Spleen (tissue), 7 donors: Measurements from ENCODE around the gene SPA17.
A peak's percentile ranks its signal among the peaks of the same experiment; 100 is the strongest.

ENCODE experiments used
- POLR2A ChIP-seq, 3 donors: fragments of 450-650 bp; IDR thresholded peaks; one replicate each; pipeline ENCODE4 v1.5.1; 2017; ENCODE audit warnings: antibody characterized with exemption in 3 of 3, mild to moderate bottlenecking in 1 of 3
- POLR2AphosphoS5 ChIP-seq, 3 donors: sonication (generic); formaldehyde crosslinking; IDR thresholded peaks; one replicate each; pipeline ENCODE4 v1.5.1; 2017; ENCODE audit warnings: antibody characterized with exemption in 3 of 3
- TF ChIP-seq, protein P1 (sequence below), 11 experiments: fragments of 200-600 bp in 7 of 11; fragments of 450-650 bp in 4 of 11; sonication (generic) in 4 of 11; IDR thresholded peaks in 8 of 11; conservative IDR thresholded peaks in 3 of 11; 1 replicate in 7 of 11; 2 replicates in 4 of 11; pipeline versions ENCODE4 v1.4.0 to v1.8.0; 2016 to 2021; ENCODE audit warnings: antibody characterized with exemption in 11 of 11, inconsistent platforms in 4 of 11, mild to moderate bottlenecking in 1 of 11
- donor health status: DM: no; HTN: no; CAD: no; lungs with moderate emphysema.
- donor health status: DM: no; HTN: no; CAD: no.
- donor health status: DM: no; HTN: no; CAD: no.

DNA sequence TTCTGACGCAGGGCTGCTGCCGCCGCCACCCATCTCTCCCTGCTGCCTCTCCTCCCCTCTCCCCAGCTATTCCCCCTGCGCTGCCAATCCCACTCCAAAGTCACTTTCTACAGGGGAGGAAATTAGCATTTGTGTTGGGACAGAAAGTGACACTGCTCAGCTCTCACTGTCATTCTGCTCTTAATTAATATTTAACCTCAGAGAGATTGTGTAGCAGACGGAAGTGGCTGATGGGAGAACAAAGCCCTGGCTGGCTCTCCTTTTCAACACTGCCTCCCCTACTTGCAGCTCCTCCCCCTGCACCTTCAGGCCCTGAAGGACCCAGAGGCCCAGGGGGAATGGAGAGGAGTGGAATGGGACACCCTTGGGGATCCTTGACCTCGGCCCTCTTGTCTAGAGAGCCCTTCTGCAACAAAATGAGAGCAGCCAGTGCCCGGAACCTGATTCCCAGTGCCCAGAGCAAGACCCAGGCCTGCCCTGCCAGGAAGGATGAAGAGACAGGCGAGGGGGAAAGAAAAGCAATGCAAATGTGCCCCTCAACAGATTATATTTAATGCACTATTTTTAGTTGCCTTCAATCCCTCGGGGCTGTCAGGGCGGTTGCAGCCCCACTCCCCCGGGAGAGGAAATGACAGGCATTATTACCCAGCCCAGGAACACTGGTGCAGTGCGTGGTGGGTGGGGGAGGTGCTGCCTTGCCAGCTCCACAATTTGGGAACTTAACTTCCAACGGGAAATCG is 51.4 kb downstream of the SPA17 start:
- TF ChIP-seq, protein P1, sequence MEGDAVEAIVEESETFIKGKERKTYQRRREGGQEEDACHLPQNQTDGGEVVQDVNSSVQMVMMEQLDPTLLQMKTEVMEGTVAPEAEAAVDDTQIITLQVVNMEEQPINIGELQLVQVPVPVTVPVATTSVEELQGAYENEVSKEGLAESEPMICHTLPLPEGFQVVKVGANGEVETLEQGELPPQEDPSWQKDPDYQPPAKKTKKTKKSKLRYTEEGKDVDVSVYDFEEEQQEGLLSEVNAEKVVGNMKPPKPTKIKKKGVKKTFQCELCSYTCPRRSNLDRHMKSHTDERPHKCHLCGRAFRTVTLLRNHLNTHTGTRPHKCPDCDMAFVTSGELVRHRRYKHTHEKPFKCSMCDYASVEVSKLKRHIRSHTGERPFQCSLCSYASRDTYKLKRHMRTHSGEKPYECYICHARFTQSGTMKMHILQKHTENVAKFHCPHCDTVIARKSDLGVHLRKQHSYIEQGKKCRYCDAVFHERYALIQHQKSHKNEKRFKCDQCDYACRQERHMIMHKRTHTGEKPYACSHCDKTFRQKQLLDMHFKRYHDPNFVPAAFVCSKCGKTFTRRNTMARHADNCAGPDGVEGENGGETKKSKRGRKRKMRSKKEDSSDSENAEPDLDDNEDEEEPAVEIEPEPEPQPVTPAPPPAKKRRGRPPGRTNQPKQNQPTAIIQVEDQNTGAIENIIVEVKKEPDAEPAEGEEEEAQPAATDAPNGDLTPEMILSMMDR (IDR thresholded peaks at IDR 0.05 in 8 of 11, conservative IDR thresholded peaks at IDR 0.05 in 3 of 11): no peak
- TF ChIP-seq POLR2A (IDR thresholded peaks at IDR 0.05): no peak
- peak in 1 of 3 donors; percentile 46 for TF ChIP-seq POLR2AphosphoS5 (IDR thresholded peaks at IDR 0.05)
